IMR-90 (cell line): ENCODE results near the gene LYPD4.

Source experiments
- MAFK ChIP-seq: IDR thresholded peaks from 2 replicates; pipeline ENCODE4 v1.6.1; 2012; ENCODE audit warnings: low read depth, low read length, improper control_type of control experiment
- POLR2A ChIP-seq: IDR thresholded peaks from 2 replicates; pipeline ENCODE4 v1.6.1; 2012; ENCODE audit warnings: mild to moderate bottlenecking, low read depth, low read length
- TF ChIP-seq, protein P1 (sequence below): conservative IDR thresholded peaks from 2 replicates; pipeline ENCODE4 v1.5.1; 2012; ENCODE audit warnings: mild to moderate bottlenecking, low read depth, low read length, improper control_type of control experiment

DNA sequence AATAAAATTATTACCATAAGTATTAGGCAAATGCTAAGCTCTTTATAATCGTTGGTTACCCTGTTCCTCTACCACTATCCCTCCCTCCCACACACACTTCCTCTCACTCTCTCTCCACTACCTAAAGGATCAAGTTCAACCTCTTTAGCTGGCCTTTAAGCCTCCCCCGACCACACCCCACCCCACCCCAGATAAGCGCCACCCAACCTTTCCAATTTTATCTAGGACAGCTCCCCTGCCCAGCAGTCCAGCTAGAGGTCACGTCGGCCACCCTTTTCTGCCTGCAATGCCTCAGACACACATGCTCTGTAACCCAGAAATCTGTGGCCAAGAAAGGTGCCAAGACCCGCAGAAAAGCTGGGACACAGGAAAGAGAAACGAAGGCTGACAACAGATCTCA is 1.1 kb downstream of the LYPD4 start:
- TF ChIP-seq, protein P1, sequence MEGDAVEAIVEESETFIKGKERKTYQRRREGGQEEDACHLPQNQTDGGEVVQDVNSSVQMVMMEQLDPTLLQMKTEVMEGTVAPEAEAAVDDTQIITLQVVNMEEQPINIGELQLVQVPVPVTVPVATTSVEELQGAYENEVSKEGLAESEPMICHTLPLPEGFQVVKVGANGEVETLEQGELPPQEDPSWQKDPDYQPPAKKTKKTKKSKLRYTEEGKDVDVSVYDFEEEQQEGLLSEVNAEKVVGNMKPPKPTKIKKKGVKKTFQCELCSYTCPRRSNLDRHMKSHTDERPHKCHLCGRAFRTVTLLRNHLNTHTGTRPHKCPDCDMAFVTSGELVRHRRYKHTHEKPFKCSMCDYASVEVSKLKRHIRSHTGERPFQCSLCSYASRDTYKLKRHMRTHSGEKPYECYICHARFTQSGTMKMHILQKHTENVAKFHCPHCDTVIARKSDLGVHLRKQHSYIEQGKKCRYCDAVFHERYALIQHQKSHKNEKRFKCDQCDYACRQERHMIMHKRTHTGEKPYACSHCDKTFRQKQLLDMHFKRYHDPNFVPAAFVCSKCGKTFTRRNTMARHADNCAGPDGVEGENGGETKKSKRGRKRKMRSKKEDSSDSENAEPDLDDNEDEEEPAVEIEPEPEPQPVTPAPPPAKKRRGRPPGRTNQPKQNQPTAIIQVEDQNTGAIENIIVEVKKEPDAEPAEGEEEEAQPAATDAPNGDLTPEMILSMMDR: no peak
- TF ChIP-seq MAFK (no peak), POLR2A (no peak)
